NB4 (cell line): ENCODE results near the gene CALML5.

Source experiments
- DNase-seq: peaks from one replicate; pipeline ENCODE4 v3.0.0; 2010; ENCODE audit warnings: low read depth
- H3K4me3 ChIP-seq: one replicate; pipeline ENCODE4 v1.5.1; 2011; ENCODE audit warnings: mild to moderate bottlenecking, low read depth, low read length, moderate library complexity
- MYC ChIP-seq: IDR thresholded peaks from 2 replicates; pipeline ENCODE4 v1.6.1; 2011; ENCODE audit warnings: low read depth, low read length
- POLR2A ChIP-seq: IDR thresholded peaks from 2 replicates; pipeline ENCODE4 v1.6.1; 2011; ENCODE audit warnings: mild to moderate bottlenecking; ENCODE audit not compliant: insufficient read length; ENCODE audit errors: extremely low read depth
- TF ChIP-seq, protein P1 (sequence below): IDR thresholded peaks from 2 replicates; pipeline ENCODE4 v1.6.1; 2011; ENCODE audit warnings: low read depth, low read length
- TF ChIP-seq, protein P2 (sequence below): IDR thresholded peaks from one replicate; pipeline ENCODE4 v1.5.1; 2012; ENCODE audit warnings: low read depth, low read length

CALML5 gene

GRCh38 chr10:5540080-5540479 lies 40.7 kb upstream of the CALML5 start:
- TF ChIP-seq MYC, result no peak
- TF ChIP-seq, protein P1, sequence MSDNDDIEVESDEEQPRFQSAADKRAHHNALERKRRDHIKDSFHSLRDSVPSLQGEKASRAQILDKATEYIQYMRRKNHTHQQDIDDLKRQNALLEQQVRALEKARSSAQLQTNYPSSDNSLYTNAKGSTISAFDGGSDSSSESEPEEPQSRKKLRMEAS, result no peak
- TF ChIP-seq POLR2A, result no peak
- TF ChIP-seq, protein P2, sequence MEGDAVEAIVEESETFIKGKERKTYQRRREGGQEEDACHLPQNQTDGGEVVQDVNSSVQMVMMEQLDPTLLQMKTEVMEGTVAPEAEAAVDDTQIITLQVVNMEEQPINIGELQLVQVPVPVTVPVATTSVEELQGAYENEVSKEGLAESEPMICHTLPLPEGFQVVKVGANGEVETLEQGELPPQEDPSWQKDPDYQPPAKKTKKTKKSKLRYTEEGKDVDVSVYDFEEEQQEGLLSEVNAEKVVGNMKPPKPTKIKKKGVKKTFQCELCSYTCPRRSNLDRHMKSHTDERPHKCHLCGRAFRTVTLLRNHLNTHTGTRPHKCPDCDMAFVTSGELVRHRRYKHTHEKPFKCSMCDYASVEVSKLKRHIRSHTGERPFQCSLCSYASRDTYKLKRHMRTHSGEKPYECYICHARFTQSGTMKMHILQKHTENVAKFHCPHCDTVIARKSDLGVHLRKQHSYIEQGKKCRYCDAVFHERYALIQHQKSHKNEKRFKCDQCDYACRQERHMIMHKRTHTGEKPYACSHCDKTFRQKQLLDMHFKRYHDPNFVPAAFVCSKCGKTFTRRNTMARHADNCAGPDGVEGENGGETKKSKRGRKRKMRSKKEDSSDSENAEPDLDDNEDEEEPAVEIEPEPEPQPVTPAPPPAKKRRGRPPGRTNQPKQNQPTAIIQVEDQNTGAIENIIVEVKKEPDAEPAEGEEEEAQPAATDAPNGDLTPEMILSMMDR, result no peak

GRCh38 chr10:5538892-5539651 lies 39.7 kb upstream of the CALML5 start:
- TF ChIP-seq, protein P2, result no peak
- TF ChIP-seq MYC (no peak), POLR2A (no peak)
- TF ChIP-seq, protein P1, result no peak
- H3K4me3 ChIP-seq, result no peak overlapping the region
- no peak for DNase-seq

More at GRCh38 chr10:5540080-5540479, 40.7 kb upstream of the CALML5 start:
- H3K4me3 ChIP-seq, result no peak overlapping the region
- DNase-seq, result no peak

DNA sequence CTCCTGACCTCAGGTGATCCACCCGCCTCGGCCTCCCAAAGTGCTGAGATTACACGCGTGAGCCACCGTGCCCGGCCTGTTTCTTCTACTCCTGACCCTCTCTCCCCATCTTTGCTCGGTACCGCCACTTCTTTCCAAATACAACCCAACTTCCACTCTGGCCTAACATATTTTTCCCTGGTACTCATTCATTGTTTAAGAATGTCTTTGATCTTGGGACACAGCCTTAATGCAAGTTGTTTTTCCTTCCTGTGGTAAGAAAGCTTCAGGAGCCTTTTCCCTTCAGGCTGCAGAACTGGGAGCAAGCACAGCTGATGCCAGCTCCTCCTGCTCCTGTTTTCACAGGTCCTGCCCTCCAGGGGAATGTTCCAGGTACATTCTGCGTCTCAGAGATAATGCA lies 39.1 kb upstream of the CALML5 start:
- H3K4me3 ChIP-seq, result no peak overlapping the region
- no peak for DNase-seq
- TF ChIP-seq, protein P2, result no peak
- TF ChIP-seq, protein P1, result no peak
- no peak for TF ChIP-seq POLR2A
- TF ChIP-seq MYC, result no peak

GRCh38 chr10:5537684-5538083 lies 38.3 kb upstream of the CALML5 start:
- no peak for DNase-seq
- no peak overlapping the region for H3K4me3 ChIP-seq
- TF ChIP-seq, protein P1, result no peak
- TF ChIP-seq, protein P2, result no peak
- TF ChIP-seq MYC (no peak), POLR2A (no peak)

- TF ChIP-seq MYC, result no peak
- TF ChIP-seq, protein P2, result no peak
- TF ChIP-seq, protein P1, result no peak
- no peak for TF ChIP-seq POLR2A
Measured at GRCh38 chr10:5536486-5537081, 37.2 kb upstream of the CALML5 start.

More at GRCh38 chr10:5536486-5537081, 37.2 kb upstream of the CALML5 start:
- H3K4me3 ChIP-seq, result no peak overlapping the region
- DNase-seq, result no peak
